IMR-90 (cell line): ENCODE measurements around the gene CPB2. TPM values are rescaled to one million over a fixed set of nuclear protein-coding genes. Genes with fewer than 3 reads are reported as not detected.

ENCODE experiments used
- ATAC-seq: fragments of 200-7000 bp; cut with Tn5 transposase; 2 replicates; pipeline ENCODE4 v1.9.1; 2020; ENCODE audit warnings: low read depth, mild to moderate bottlenecking, moderate library complexity
- BruUV-seq: library from RNA; stranded (reverse); fragments of 400-500 nt; replicated peaks from 2 replicates; lab custom pipeline; 2021; lab: Mats Ljungman, UMichigan
- CTCF ChIA-PET: fragments of 300-600 bp; formaldehyde crosslinking; extraction: SDS; loops from one replicate; lab custom pipeline; 2021; ENCODE audit warnings: antibody characterized with exemption; lab: Yijun Ruan, JAX
- POLR2A ChIA-PET: fragments of 300-600 bp; sonication (Branson Sonifier 250); formaldehyde crosslinking; loops from one replicate; lab custom pipeline; 2022; ENCODE audit warnings: antibody characterized with exemption; ENCODE audit not compliant: unreplicated experiment; lab: Charles Lee
- DNase-seq: peaks from one replicate; pipeline ENCODE4 v3.0.0; 2013
- H2AFZ ChIP-seq: replicated peaks from 2 replicates; pipeline ENCODE3; 2013; ENCODE audit warnings: low read length, mild to moderate bottlenecking; ENCODE audit not compliant: poor library complexity
- H2AK5ac ChIP-seq: 2 replicates; pipeline ENCODE4 v1.6.1; 2013; ENCODE audit warnings: low read depth, low read length, inconsistent platforms
- H2AK9ac ChIP-seq: replicated peaks from 2 replicates; pipeline ENCODE3; 2013; ENCODE audit warnings: mild to moderate bottlenecking, low read depth, low read length, moderate library complexity; ENCODE audit not compliant: poor library complexity
- H2BK120ac ChIP-seq: 2 replicates; pipeline ENCODE4 v1.6.1; 2013; ENCODE audit warnings: low read depth, low read length, inconsistent platforms
- H2BK15ac ChIP-seq: 3 replicates; pipeline ENCODE4 v1.6.1; 2013; ENCODE audit warnings: low read depth, low read length, inconsistent platforms
- H2BK20ac ChIP-seq: 2 replicates; pipeline ENCODE4 v1.6.1; 2013; ENCODE audit warnings: low read depth, mild to moderate bottlenecking, inconsistent platforms, low read length, moderate library complexity
- H2BK5ac ChIP-seq: 2 replicates; pipeline ENCODE4 v1.6.1; 2013; ENCODE audit warnings: mild to moderate bottlenecking, low read depth, low read length, inconsistent platforms; ENCODE audit not compliant: poor library complexity, severe bottlenecking
- H3K14ac ChIP-seq: replicated peaks from 2 replicates; pipeline ENCODE4 v1.6.1; 2013; ENCODE audit warnings: low read depth, low read length, inconsistent platforms
- H3K18ac ChIP-seq: 2 replicates; pipeline ENCODE4 v1.6.1; 2013; ENCODE audit warnings: low read depth, low read length, control low read depth
- H3K23ac ChIP-seq: 2 replicates; pipeline ENCODE4 v1.6.1; 2013; ENCODE audit warnings: low read depth, low read length, inconsistent platforms
- H3K27ac ChIP-seq: 2 replicates; pipeline ENCODE4 v1.5.1; 2013; ENCODE audit warnings: mild to moderate bottlenecking, control low read depth, low read length; ENCODE audit not compliant: insufficient read depth
- H3K27me3 ChIP-seq: 2 replicates; pipeline ENCODE4 v1.6.1; 2013; ENCODE audit warnings: low read length; ENCODE audit not compliant: control insufficient read depth, insufficient read depth
- H3K36me3 ChIP-seq: 2 replicates; pipeline ENCODE4 v1.6.1; 2013; ENCODE audit warnings: low read length, mixed read lengths; ENCODE audit not compliant: control insufficient read depth, insufficient read depth
- H3K4ac ChIP-seq: 2 replicates; pipeline ENCODE4 v1.6.1; 2013; ENCODE audit warnings: low read depth, low read length, inconsistent platforms
- H3K4me1 ChIP-seq: 2 replicates; pipeline ENCODE4 v1.6.1; 2013; ENCODE audit warnings: low read length, mixed read lengths; ENCODE audit not compliant: control insufficient read depth, insufficient read depth
- H3K4me2 ChIP-seq: 2 replicates; pipeline ENCODE4 v1.6.1; 2013; ENCODE audit warnings: low read depth, mild to moderate bottlenecking, control low read depth, low read length, moderate library complexity
- H3K4me3 ChIP-seq: 2 replicates; pipeline ENCODE4 v1.5.1; 2013; ENCODE audit warnings: low read depth, mild to moderate bottlenecking, control low read depth, low read length, moderate library complexity; ENCODE audit not compliant: insufficient read depth
- H3K56ac ChIP-seq: 2 replicates; pipeline ENCODE4 v1.6.1; 2013; ENCODE audit warnings: low read length, inconsistent platforms; ENCODE audit not compliant: insufficient read depth; ENCODE audit errors: extremely low read depth
- H3K79me1 ChIP-seq, 2 experiments: 2 replicates each; pipeline ENCODE4 v1.6.1; 2013; ENCODE audit warnings: low read length in 2 of 2, inconsistent platforms in 1 of 2, low read depth in 1 of 2
- H3K9ac ChIP-seq: 2 replicates; pipeline ENCODE4 v1.6.1; 2013; ENCODE audit warnings: low read depth, low read length, control low read depth
- H3K9me1 ChIP-seq: 2 replicates; pipeline ENCODE4 v1.6.1; 2013; ENCODE audit warnings: low read length, inconsistent platforms; ENCODE audit not compliant: insufficient read depth
- H3K9me3 ChIP-seq: 2 replicates; pipeline ENCODE4 v1.6.1; 2013; ENCODE audit warnings: low read length; ENCODE audit not compliant: control insufficient read depth, insufficient read depth
- H4K20me1 ChIP-seq: 2 replicates; pipeline ENCODE4 v1.6.1; 2013; ENCODE audit warnings: low read length, inconsistent platforms; ENCODE audit not compliant: insufficient read depth
- H4K5ac ChIP-seq: 2 replicates; pipeline ENCODE4 v1.6.1; 2013; ENCODE audit warnings: mild to moderate bottlenecking, low read depth, low read length, control low read depth
- H4K8ac ChIP-seq, 2 experiments: 2 replicates each; pipeline ENCODE4 v1.6.1; 2013; ENCODE audit warnings: low read depth in 2 of 2, low read length in 2 of 2, control low read depth in 1 of 2, inconsistent platforms in 1 of 2
- H4K91ac ChIP-seq: 2 replicates; pipeline ENCODE4 v1.6.1; 2013; ENCODE audit warnings: low read depth, low read length, inconsistent platforms; ENCODE audit not compliant: insufficient read depth
- ELK1 ChIP-seq: fragments of 150-350 bp; IDR thresholded peaks from 2 replicates; pipeline ENCODE4 v1.6.1; 2016; ENCODE audit warnings: low read depth, mild to moderate bottlenecking, low read length, moderate library complexity, borderline replicate concordance
- RCOR1 ChIP-seq: IDR thresholded peaks from 2 replicates; pipeline ENCODE4 v1.6.1; 2012; ENCODE audit warnings: mild to moderate bottlenecking, low read length, improper control_type of control experiment; ENCODE audit not compliant: insufficient replicate concordance
- WGBS, 2 experiments: methylation state at CpG; one replicate each; pipeline versions ENCODE4 v1.1.5 to v1.1.7; 2013; ENCODE audit warnings: missing lambda C conversion rate in 2 of 2; ENCODE audit not compliant: insufficient read length in 1 of 2; ENCODE audit errors: extremely low coverage in 2 of 2; 5-methylcytosine and 5-hydroxymethylcytosine counted together
- dilution Hi-C: fragments of 300-500 bp; cut with HindIII; formaldehyde crosslinking; loops from one replicate; pipeline ENCODE4 v1.14.3; 2018; ENCODE audit warnings: low sequenced_read_pairs; ENCODE audit not compliant: unreplicated experiment
- in situ Hi-C: fragments of 300-500 bp; cut with MboI; formaldehyde crosslinking; loops from 3 replicates; pipeline ENCODE4 v1.14.3; 2019; ENCODE audit warnings: low sequenced_read_pairs, inconsistent platforms, mixed read lengths
- intact Hi-C: fragments of 100-400 bp; cut with micrococcal nuclease; formaldehyde crosslinking; loops from 2 replicates; pipeline ENCODE4 v1.10.0; 2022
- polyA plus RNA-seq, 3 experiments: library from polyadenylated mRNA; depleted of rRNA; stranded (reverse); fragments of >200 nt; gene quantifications; 2 replicates each; pipeline ENCODE4 v1.2.3, GENCODE V29; 2012; ENCODE audit warnings: low replicate concordance in 1 of 3
- total RNA-seq: library from RNA; depleted of rRNA; stranded (reverse); fragments of >200 nt; gene quantifications from 2 replicates; pipeline ENCODE4 v1.2.3, GENCODE V29; 2012
- TF ChIP-seq, protein P1 (sequence below): fragments of 150-350 bp; IDR thresholded peaks from 2 replicates; pipeline ENCODE4 v1.6.1; 2017; ENCODE audit warnings: mild to moderate bottlenecking, antibody characterized with exemption, low read length, low read depth

Gene CPB2
- total and polyA plus RNA-seq, 2 of the 4 experiments (the other 2 are of a cell fraction), result not detected

DNA sequence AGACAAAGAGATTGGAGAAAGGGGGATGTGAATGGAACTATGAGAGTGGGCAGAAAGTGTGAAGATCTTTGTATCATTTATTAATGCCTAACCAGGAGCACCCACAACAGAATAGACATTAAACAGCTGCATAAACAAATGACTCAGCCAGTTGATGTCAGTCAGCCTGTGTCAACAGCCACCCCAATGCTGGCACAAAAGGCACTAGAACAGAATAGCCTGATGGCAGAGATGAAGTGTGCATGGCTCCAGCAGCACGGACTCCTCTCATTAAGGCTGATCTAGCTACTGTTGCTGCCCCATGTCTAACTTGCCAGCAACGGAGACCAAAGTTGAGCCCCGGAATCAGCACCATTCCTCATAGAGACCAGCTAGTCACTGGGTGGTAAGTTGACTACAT is 7.8 kb downstream of the CPB2 start:
- H2BK120ac ChIP-seq, result no peak overlapping the region
- no peak overlapping the region for H3K27ac ChIP-seq
- no peak overlapping the region for H3K9ac ChIP-seq
- no peak overlapping the region for H3K4me3 ChIP-seq
- no TSS peak for BruUV-seq
- no peak overlapping the region for H2AFZ ChIP-seq
- H4K5ac ChIP-seq, result no peak overlapping the region
- H3K27me3 ChIP-seq, result 0 out of 2 replicates have a peak, but pooled peaks cover 3% of the 10 kb centered on the region
- no peaks in the 10 kb centered on the region for H3K9me3 ChIP-seq
- no peak overlapping the region for H3K4me2 ChIP-seq
- in situ Hi-C loops, result no loop called here
- no peak overlapping the region for H3K4ac ChIP-seq
- H3K18ac ChIP-seq, result no peak overlapping the region
- no peak for DNase-seq
- ChIA-PET POLR2A (no interaction called here), CTCF (no interaction called here)
- no peaks in the 10 kb centered on the region for H3K36me3 ChIP-seq
- intact Hi-C loops, result no loop called here
- H4K91ac ChIP-seq, result no peak overlapping the region
- H3K56ac ChIP-seq, result no peak overlapping the region
- ATAC-seq, result no peak
- no peak overlapping the region for H4K8ac ChIP-seq
- H2AK5ac ChIP-seq, result no peak overlapping the region
- no peaks in the 10 kb centered on the region for H3K4me1 ChIP-seq
- H2BK20ac ChIP-seq, result no peak overlapping the region
- no peaks in the 10 kb centered on the region for H4K20me1 ChIP-seq
- H3K14ac ChIP-seq, result no peak overlapping the region
- dilution Hi-C loops, result no loop called here
- WGBS, 2 experiments, result no CpG with 5 or more reads among the region's 3 CpGs
- H3K23ac ChIP-seq, result no peak overlapping the region
- H2BK15ac ChIP-seq, result no peak overlapping the region
- H2BK5ac ChIP-seq, result no peak overlapping the region
- no peak overlapping the region for H2AK9ac ChIP-seq
- no peaks in the 10 kb centered on the region for H3K9me1 ChIP-seq
- no peak for TF ChIP-seq ELK1
- TF ChIP-seq RCOR1, result no peak
- TF ChIP-seq, protein P1, sequence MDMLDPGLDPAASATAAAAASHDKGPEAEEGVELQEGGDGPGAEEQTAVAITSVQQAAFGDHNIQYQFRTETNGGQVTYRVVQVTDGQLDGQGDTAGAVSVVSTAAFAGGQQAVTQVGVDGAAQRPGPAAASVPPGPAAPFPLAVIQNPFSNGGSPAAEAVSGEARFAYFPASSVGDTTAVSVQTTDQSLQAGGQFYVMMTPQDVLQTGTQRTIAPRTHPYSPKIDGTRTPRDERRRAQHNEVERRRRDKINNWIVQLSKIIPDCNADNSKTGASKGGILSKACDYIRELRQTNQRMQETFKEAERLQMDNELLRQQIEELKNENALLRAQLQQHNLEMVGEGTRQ, result no peak
- no peaks in the 10 kb centered on the region for H3K79me1 ChIP-seq
